Head of caudate nucleus (tissue), 42 donors: ENCODE results near the gene SPATA7.

Experiments used
- DNase-seq, 42 donors: peaks; one replicate each; pipeline versions ENCODE4 v3.0.0 to v3.0.0-alpha.2; 2020 to 2021; ENCODE audit warnings: mixed read lengths in 7 of 42
- intact Hi-C: fragments of 100-400 bp; cut with DNase I; formaldehyde crosslinking; loops from one replicate; pipeline ENCODE4 v1.15.0; 2022

SPATA7 gene

GRCh38 chr14:88476214-88476774 lies 90.8 kb downstream of the SPATA7 start:
- no peak for DNase-seq
- intact Hi-C loops, result no loop called here

GRCh38 chr14:88476825-88477224 lies 91.4 kb downstream of the SPATA7 start:
- DNase-seq, result no peak
- intact Hi-C loops, result no loop called here

- DNase-seq, result no peak
- intact Hi-C loops, result no loop called here
Measured at GRCh38 chr14:88477513-88478250, 92.2 kb downstream of the SPATA7 start.

- DNase-seq, result no peak
- intact Hi-C loops, result no loop called here
Measured at GRCh38 chr14:88478931-88479330, 93.5 kb downstream of the SPATA7 start.

- DNase-seq, result no peak
- intact Hi-C loops, result no loop called here
Measured at GRCh38 chr14:88479574-88479987, 94.1 kb downstream of the SPATA7 start.

GRCh38 chr14:88481059-88481458 lies 95.6 kb downstream of the SPATA7 start:
- intact Hi-C loops, result no loop called here
- no peak for DNase-seq

GRCh38 chr14:88481794-88482193 lies 96.3 kb downstream of the SPATA7 start:
- DNase-seq, result no peak
- intact Hi-C loops, result no loop called here

GRCh38 chr14:88482524-88482923 lies 97.1 kb downstream of the SPATA7 start:
- intact Hi-C loops, result no loop called here
- no peak for DNase-seq
